Motor neuron (in vitro differentiated cells): Measurements from ENCODE around the gene RTN4RL1. TPM values are rescaled to one million over a fixed set of nuclear protein-coding genes. Genes with fewer than 3 reads are reported as not detected.
A peak's percentile ranks its signal among the peaks of the same experiment; 100 is the strongest.

Source experiments
- ATAC-seq, 8 experiments: fragments of 200-7000 bp; cut with Tn5 transposase; replicated peaks in 6 of 8; 2 replicates each; pipeline ENCODE4 v1.8.0; 2021; ENCODE audit warnings: mild to moderate bottlenecking in 8 of 8, moderate library complexity in 8 of 8
- H3K27ac ChIP-seq, 2 donors: fragments of 250-450 bp; sonication (Bioruptor Pico); 2 replicates each; pipeline ENCODE4 v1.9.0; 2021; ENCODE audit warnings: antibody characterized with exemption in 2 of 2, mild to moderate bottlenecking in 2 of 2, moderate library complexity in 1 of 2
- H3K4me1 ChIP-seq, 2 donors: fragments of 250-450 bp; sonication (Bioruptor Pico); replicated peaks in 1 of 2; 2 replicates each; pipeline ENCODE4 v1.6.1; 2021; ENCODE audit warnings: antibody characterized with exemption in 2 of 2, mild to moderate bottlenecking in 2 of 2, moderate library complexity in 1 of 2
- H3K4me3 ChIP-seq, 5 donors: fragments of 250-450 bp; sonication (Bioruptor Pico); 2 replicates each; pipeline ENCODE4 v1.9.0; 2021; ENCODE audit warnings: antibody characterized with exemption in 5 of 5, mild to moderate bottlenecking in 5 of 5, moderate library complexity in 4 of 5
- WGBS, 10 experiments: fragments of 450-650 bp; shearing (Covaris generic); methylation state at CpG; one replicate each; pipeline ENCODE4 v1.0.0; 2022; 5-methylcytosine and 5-hydroxymethylcytosine counted together
- in situ Hi-C, 9 experiments: fragments of 400-800 bp; cut with MboI; loops; one replicate each; pipeline ENCODE4 v1.15.0; 2021; ENCODE audit warnings: low sequenced_read_pairs in 9 of 9, low pct_unique_long_range_greater_than_20kb in 2 of 9; ENCODE audit not compliant: unreplicated experiment in 9 of 9
- total RNA-seq, 8 experiments: library from RNA; unstranded; fragments of 300-600 nt; gene quantifications; 2 replicates each; pipeline versions ENCODE4 v1.2.3 to v1.2.4, GENCODE V29; 2022

RTN4RL1 gene
- total RNA-seq, 8 experiments from 2014 or later, result 0.41 to 3.6 (median 1.6) TPM

DNA sequence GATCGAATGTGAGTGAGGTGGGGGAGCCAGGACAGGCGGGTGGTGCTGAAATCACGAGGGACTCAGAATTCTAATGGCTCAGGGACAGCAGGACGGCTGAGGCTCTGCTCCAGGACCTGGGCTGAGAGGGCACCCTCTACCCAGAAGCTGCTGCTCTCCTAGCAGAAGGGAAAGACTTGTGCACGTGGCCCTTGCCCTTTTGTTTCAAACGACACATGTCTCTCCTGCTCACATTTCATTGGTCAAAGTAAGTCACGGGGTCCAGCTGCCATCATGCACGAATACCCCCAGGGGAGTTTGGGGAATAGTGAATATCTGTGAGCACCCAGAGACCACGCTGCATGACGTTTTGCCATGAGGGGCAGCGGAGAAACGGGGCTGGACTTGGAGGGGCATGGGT, 73.2 kb downstream of the RTN4RL1 start:
- Histone ChIP-seq H3K4me3 (no peak overlapping the region), H3K4me1 (peaks cover 15% of the 10 kb centered on the region in 2 donors), H3K27ac (no peak overlapping the region)
- 31 to 81% (median 56%) methylated on average over 1 to 8 of the region's 12 CpGs; no CpG with 5 or more reads in 4 of the 10 experiments for WGBS, 10 experiments
- ATAC-seq, result no peak
- in situ Hi-C loops, result no loop called here

GRCh38 chr17:1949754-1950153, 75.4 kb downstream of the RTN4RL1 start:
- no peak for ATAC-seq
- Histone ChIP-seq H3K27ac (no peak overlapping the region), H3K4me3 (no peak overlapping the region), H3K4me1 (peaks cover 21 to 24% of the 10 kb centered on the region in 2 donors)
- WGBS, 10 experiments, result 67 to 100% (median 100%) methylated on average over 1 to 2 of the region's 5 CpGs; no CpG with 5 or more reads in 4 of the 10 experiments
- in situ Hi-C loops, result no loop called here

GRCh38 chr17:1948517-1948825, 76.7 kb downstream of the RTN4RL1 start:
- 80 to 92% methylated on average over 2 to 5 of the region's 14 CpGs; no CpG with 5 or more reads in 8 of the 10 experiments for WGBS, 10 experiments
- no peak for ATAC-seq
- in situ Hi-C loops, result no loop called here
- Histone ChIP-seq H3K4me3 (no peak overlapping the region), H3K27ac (no peak overlapping the region), H3K4me1 (peaks cover 21 to 24% of the 10 kb centered on the region in 2 donors)

- 40 to 90% (median 85%) methylated on average over 1 to 4 of the region's 22 CpGs; no CpG with 5 or more reads in 7 of the 10 experiments for WGBS, 10 experiments
- H3K27ac ChIP-seq, result peak overlapping the region; percentile 55 to 70
- peak in 5 of 8 experiments; percentile 48 to 61 (median 59) for ATAC-seq
- peaks cover 21 to 24% of the 10 kb centered on the region in 2 donors for H3K4me1 ChIP-seq
- H3K4me3 ChIP-seq, result no peak overlapping the region
- in situ Hi-C loops, result no loop called here
Observed at GRCh38 chr17:1947743-1948516, 77.2 kb downstream of the RTN4RL1 start.

- peak in 6 of 8 experiments; percentile 32 to 88 (median 81) for ATAC-seq
- Histone ChIP-seq H3K4me1 (peaks cover 21 to 26% of the 10 kb centered on the region in 2 donors), H3K27ac (peak overlapping the region; percentile 55 to 70), H3K4me3 (no peak overlapping the region)
- in situ Hi-C loops, result no loop called here
- WGBS, 10 experiments, result 37 to 87% (median 66%) methylated on average over 3 to 7 of the region's 22 CpGs; no CpG with 5 or more reads in 6 of the 10 experiments
Observed at GRCh38 chr17:1947229-1947742, 77.8 kb downstream of the RTN4RL1 start.

DNA sequence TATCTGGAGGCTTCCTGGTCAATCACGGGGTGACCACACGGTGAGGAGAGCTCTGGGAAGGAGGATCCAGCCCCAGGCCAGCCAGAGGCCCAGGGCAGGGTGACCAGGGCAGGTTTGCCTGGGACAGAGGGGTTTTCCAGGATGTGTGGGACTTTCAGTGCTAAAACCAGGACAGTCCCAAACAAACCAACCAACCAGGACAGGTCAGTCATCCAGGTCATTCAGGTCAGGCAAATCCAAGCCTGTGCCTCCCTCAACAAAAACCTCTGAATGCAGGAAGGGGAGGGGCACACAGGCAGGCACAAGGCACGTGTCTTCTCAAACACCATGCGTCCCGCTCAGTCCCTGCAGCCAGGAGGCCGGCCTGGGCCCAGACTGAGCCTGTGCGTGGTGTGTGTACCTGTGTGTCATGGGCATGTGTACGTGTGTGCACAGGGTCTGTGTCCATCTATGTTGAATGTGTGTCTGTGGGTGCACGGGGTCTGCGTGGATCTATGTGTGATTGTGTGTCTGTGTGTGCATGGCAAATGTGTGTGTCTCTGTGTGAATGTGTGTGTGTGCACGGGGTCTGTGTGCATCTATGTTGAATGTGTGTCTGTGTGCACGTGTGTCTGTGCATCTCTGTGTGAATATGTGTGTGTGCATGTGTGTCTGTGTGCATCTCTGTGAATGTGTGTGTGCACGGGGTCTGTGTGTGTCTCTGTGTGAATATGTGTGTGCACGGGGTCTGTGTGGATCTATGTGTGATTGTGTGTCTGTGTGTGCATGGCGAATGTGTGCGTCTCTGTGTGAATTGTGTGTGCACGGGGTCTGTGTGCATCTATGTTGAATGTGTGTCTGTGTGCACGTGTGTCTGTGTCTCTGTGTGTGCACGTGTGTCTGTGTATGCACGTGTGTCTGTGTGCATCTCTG, 78.9 kb downstream of the RTN4RL1 start:
- no peak overlapping the region for H3K4me3 ChIP-seq
- peak in 6 of 8 experiments; percentile 2 to 32 (median 17) for ATAC-seq
- H3K4me1 ChIP-seq, result peaks cover 31 to 36% of the 10 kb centered on the region in 2 donors
- WGBS, 10 experiments, result 25 to 100% (median 75%) methylated on average over 1 to 7 of the region's 20 CpGs; no CpG with 5 or more reads in 3 of the 10 experiments
- in situ Hi-C loops, result no loop called here
- H3K27ac ChIP-seq, result peak overlapping the region in 1 of 2 donors; percentile 45

- H3K27ac ChIP-seq, result peak overlapping the region in 1 of 2 donors; percentile 45
- in situ Hi-C loops, result no loop called here
- H3K4me1 ChIP-seq, result peaks cover 37 to 43% of the 10 kb centered on the region in 2 donors
- ATAC-seq, result peak in 1 of 8 experiments; percentile 7
- no peak overlapping the region for H3K4me3 ChIP-seq
- WGBS, 10 experiments, result 57 to 100% (median 80%) methylated on average over 1 to 12 of the region's 12 CpGs; no CpG with 5 or more reads in 3 of the 10 experiments
Observed at GRCh38 chr17:1945621-1946020, 79.5 kb downstream of the RTN4RL1 start.

DNA sequence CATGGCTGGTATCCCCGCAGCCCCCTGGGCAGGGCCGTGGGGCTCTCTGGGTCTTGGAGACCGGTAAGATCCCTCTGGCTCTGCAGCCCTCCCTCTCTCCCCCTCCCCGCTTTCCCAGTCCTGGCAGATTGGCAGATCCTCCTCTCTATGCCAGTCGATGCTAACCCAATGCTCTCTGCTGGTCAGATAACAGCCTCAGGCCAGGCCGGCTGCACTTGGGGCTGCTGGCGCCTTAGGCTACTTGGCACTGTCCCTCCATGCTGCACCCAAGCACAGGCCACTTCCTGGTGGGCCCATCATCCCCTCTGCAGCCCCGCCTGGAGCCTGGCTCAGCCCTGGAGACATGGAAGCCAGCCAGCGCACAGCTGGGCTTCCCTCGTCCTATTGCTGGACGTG, 81.7 kb downstream of the RTN4RL1 start:
- H3K4me1 ChIP-seq, result peaks cover 51 to 55% of the 10 kb centered on the region in 2 donors
- no peak overlapping the region for H3K27ac ChIP-seq
- H3K4me3 ChIP-seq, result no peak overlapping the region
- in situ Hi-C loops, result no loop called here
- no peak for ATAC-seq
- WGBS, 10 experiments, result 17 to 100% (median 80%) methylated on average over 1 to 4 of the region's 11 CpGs; no CpG with 5 or more reads in 5 of the 10 experiments

GRCh38 chr17:1942666-1943435, 82.3 kb downstream of the RTN4RL1 start:
- 0 to 100% (median 80%) methylated on average over 1 to 6 of the region's 21 CpGs; no CpG with 5 or more reads in 6 of the 10 experiments for WGBS, 10 experiments
- no peak overlapping the region for H3K27ac ChIP-seq
- no peak for ATAC-seq

DNA sequence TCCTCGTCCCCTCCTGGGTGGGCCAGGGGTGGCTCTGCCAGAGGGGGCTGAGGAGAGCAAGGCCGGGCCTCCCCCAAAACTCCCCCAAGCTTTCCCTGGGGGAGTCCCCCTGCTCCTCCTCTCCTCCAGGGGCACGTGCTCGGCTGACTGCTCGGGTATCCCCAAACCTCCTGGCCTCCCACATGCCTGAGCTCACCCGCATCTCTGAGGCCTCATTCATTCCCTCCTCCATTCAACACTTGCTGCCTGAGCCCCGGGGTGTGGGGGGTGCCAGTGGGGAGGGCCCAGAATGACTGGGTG, 83.1 kb downstream of the RTN4RL1 start:
- Histone ChIP-seq H3K4me1 (peaks cover 37 to 41% of the 10 kb centered on the region in 2 donors), H3K4me3 (no peak overlapping the region), H3K27ac (peak overlapping the region in 1 of 2 donors; percentile 21)
- ATAC-seq, result peak in 4 of 8 experiments; percentile 3 to 23 (median 16)
- in situ Hi-C loops, result no loop called here
- no CpG with 5 or more reads among the region's 7 CpGs for WGBS, 10 experiments

More at GRCh38 chr17:1942666-1943435, 82.3 kb downstream of the RTN4RL1 start:
- H3K4me1 ChIP-seq, result peaks cover 45 to 49% of the 10 kb centered on the region in 2 donors
- in situ Hi-C loops, result no loop called here
- no peak overlapping the region for H3K4me3 ChIP-seq

DNA sequence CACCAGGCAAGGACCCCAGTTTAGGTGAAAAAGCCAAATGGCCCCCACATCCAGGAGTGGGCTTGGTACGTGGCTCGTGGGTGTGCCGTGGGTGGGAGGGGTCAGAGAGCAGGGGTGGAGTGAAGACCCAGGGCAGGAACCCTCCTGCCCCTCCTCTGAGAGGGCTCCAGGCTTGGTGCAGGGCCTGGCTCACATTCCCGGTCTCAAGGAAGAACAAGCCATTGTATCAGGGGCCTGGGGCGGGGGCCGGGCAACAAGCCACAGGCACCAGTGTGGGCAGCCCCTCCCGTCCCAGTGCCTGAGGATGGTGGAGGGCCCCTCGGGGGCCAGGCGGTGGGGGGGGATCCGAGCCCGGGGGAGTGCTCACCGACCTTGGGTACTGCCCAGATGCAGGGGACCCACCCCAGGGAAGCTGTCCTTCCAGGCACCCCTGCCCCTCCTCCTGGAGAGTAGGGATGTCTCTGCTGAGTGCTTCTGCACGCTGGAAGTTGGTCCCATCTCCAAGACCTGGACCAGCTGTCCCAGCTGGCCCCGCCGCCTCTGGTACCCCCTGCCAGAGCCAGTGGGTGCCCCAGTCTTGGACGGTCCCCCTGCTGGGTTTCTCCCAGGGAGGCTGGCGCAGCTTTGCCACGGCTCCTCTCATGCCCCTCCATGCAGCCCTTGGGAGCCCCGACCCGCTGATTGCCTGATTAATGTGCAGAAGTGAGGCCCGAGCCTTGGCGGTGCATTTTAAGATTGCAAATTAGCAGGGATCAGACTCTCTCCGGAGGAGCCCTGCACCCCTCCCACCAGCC, 83.7 kb downstream of the RTN4RL1 start:
- peaks cover 35 to 39% of the 10 kb centered on the region in 2 donors for H3K4me1 ChIP-seq
- H3K27ac ChIP-seq, result no peak overlapping the region
- peak in 6 of 8 experiments; percentile 49 to 70 (median 66) for ATAC-seq
- H3K4me3 ChIP-seq, result no peak overlapping the region
- in situ Hi-C loops, result no loop called here
- 50% methylated on average over 4 of the region's 23 CpGs; no CpG with 5 or more reads in 9 of the 10 experiments for WGBS, 10 experiments

DNA sequence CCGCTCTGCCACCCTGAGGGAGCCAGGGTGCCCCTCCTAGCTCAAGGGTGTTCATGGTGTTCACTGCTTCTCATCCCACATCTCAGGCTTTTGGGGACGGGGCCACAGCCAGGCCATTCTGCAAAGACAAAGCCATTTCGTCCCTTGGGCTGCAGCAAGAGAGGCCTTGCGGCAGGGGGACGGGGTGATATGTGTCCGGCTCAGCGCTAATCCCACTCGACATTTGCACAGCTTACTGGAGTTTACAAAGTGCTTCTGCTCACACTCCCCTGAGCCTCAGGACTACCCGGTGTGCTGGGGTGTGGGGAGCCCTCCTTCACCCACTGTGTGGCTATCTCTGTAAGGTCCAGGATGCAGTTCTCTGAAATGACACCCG, 84.3 kb downstream of the RTN4RL1 start:
- 68 to 87% (median 80%) methylated on average over 1 to 3 of the region's 10 CpGs; no CpG with 5 or more reads in 5 of the 10 experiments for WGBS, 10 experiments
- Histone ChIP-seq H3K4me1 (peaks cover 31 to 33% of the 10 kb centered on the region in 2 donors), H3K4me3 (no peak overlapping the region), H3K27ac (no peak overlapping the region)
- peak in 3 of 8 experiments; percentile 1 to 3 (median 2) for ATAC-seq
- in situ Hi-C loops, result no loop called here
